Right lobe of liver (tissue), 4 donors: ENCODE results near the gene GMNN.

Experiments used
- POLR2A ChIP-seq: fragments of 450-650 bp; IDR thresholded peaks from one replicate; pipeline ENCODE4 v1.6.1; 2017; ENCODE audit warnings: antibody characterized with exemption, mild to moderate bottlenecking
- TF ChIP-seq, protein P1 (sequence below), 4 donors: fragments of 200-600 bp in 3 of 4; fragments of 450-650 bp in 1 of 4; IDR thresholded peaks; one replicate each; pipeline versions ENCODE4 v1.5.1 to v1.8.0; 2016 to 2022; ENCODE audit warnings: antibody characterized with exemption in 4 of 4, mild to moderate bottlenecking in 2 of 4
- donor health status: DM: no; HTN: no; CAD: no.
- donor health status: DM: no; HTN: no; CAD: no.
- donor health status: DM: no; HTN: yes; CAD: no.

DNA sequence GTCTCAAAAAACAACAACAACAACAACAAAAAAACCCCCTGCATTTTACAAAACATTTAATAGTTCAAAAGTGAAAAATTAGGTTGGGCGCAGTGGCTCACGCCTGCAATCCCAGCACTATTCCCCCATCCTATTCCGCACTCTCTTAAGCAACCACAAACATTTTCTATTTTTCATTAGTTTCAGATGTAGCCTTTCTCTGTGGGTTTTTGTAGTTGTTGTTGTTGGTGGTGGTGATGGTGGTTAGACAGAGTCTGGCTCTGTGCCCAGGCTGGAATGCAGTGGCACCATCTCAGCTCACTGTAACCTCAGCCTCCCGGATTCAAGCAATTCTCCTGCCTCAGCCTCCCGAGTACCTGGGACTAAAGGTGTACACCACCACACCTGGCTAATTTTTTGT is 6.4 kb upstream of the GMNN start:
- TF ChIP-seq POLR2A = no peak
- TF ChIP-seq, protein P1, sequence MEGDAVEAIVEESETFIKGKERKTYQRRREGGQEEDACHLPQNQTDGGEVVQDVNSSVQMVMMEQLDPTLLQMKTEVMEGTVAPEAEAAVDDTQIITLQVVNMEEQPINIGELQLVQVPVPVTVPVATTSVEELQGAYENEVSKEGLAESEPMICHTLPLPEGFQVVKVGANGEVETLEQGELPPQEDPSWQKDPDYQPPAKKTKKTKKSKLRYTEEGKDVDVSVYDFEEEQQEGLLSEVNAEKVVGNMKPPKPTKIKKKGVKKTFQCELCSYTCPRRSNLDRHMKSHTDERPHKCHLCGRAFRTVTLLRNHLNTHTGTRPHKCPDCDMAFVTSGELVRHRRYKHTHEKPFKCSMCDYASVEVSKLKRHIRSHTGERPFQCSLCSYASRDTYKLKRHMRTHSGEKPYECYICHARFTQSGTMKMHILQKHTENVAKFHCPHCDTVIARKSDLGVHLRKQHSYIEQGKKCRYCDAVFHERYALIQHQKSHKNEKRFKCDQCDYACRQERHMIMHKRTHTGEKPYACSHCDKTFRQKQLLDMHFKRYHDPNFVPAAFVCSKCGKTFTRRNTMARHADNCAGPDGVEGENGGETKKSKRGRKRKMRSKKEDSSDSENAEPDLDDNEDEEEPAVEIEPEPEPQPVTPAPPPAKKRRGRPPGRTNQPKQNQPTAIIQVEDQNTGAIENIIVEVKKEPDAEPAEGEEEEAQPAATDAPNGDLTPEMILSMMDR (IDR thresholded peaks at IDR 0.05) = no peak
